HL-60/S4 treated with retinoic acid at 250 ng/mL for 4 days and 3 days (cell line): ENCODE results near the gene KLHL30.

Experiments
- in situ Hi-C: fragments of 300-500 bp; cut with MboI; formaldehyde crosslinking; loops from 2 replicates; pipeline ENCODE4 v1.7.0; 2022; ENCODE audit warnings: low sequenced_read_pairs

KLHL30 gene

GRCh38 chr2:238142382-238143205, 4.1 kb downstream of the KLHL30 start:
- in situ Hi-C loops: no loop called here

- in situ Hi-C loops: no loop called here
Measured at GRCh38 chr2:238143239-238143951, 4.9 kb downstream of the KLHL30 start.

- in situ Hi-C loops: no loop called here
Measured at GRCh38 chr2:238144262-238144661, 5.8 kb downstream of the KLHL30 start.

- in situ Hi-C loops: no loop called here
Measured at GRCh38 chr2:238145046-238145445, 6.6 kb downstream of the KLHL30 start.

GRCh38 chr2:238145851-238146250, 7.4 kb downstream of the KLHL30 start:
- in situ Hi-C loops: no loop called here

GRCh38 chr2:238146884-238147544, 8.5 kb downstream of the KLHL30 start:
- in situ Hi-C loops: no loop called here

GRCh38 chr2:238148981-238149380, 10.5 kb downstream of the KLHL30 start:
- in situ Hi-C loops: no loop called here

GRCh38 chr2:238149841-238150572, 11.5 kb downstream of the KLHL30 start:
- in situ Hi-C loops: no loop called here

- in situ Hi-C loops: no loop called here
Measured at GRCh38 chr2:238150686-238151085, 12.2 kb downstream of the KLHL30 start.

GRCh38 chr2:238151205-238151604, 12.7 kb downstream of the KLHL30 start:
- in situ Hi-C loops: no loop called here

GRCh38 chr2:238151628-238152235, 13.3 kb downstream of the KLHL30 start:
- in situ Hi-C loops: no loop called here

GRCh38 chr2:238152771-238153688, 14.6 kb downstream of the KLHL30 start:
- in situ Hi-C loops: no loop called here

GRCh38 chr2:238154570-238154969, 16.1 kb downstream of the KLHL30 start:
- in situ Hi-C loops: no loop called here

GRCh38 chr2:238155051-238155760, 16.7 kb downstream of the KLHL30 start:
- in situ Hi-C loops: no loop called here

GRCh38 chr2:238155761-238156694, 17.6 kb downstream of the KLHL30 start:
- in situ Hi-C loops: no loop called here

GRCh38 chr2:238157506-238158017, 19.1 kb downstream of the KLHL30 start:
- in situ Hi-C loops: no loop called here

GRCh38 chr2:238158018-238158508, 19.6 kb downstream of the KLHL30 start:
- in situ Hi-C loops: no loop called here
